Pons (tissue), 1 donor: Measurements from ENCODE around the gene ANTKMT.

ENCODE experiments used
- DNase-seq: peaks from one replicate; pipeline ENCODE4 v3.0.0-alpha.2; 2016; ENCODE audit warnings: low spot score

The ANTKMT gene

GRCh38 chr16:715477-716199 is 5.3 kb upstream of the ANTKMT start:
- DNase-seq = no peak

- DNase-seq = peak; percentile 94
Observed at GRCh38 chr16:716200-716568, 4.8 kb upstream of the ANTKMT start.

GRCh38 chr16:716768-717325 is 4.1 kb upstream of the ANTKMT start:
- no peak for DNase-seq

- no peak for DNase-seq
Observed at GRCh38 chr16:717450-718245, 3.3 kb upstream of the ANTKMT start.

GRCh38 chr16:718389-718788 is 2.6 kb upstream of the ANTKMT start:
- DNase-seq = no peak

- no peak for DNase-seq
Observed at GRCh38 chr16:718922-719321, 2.0 kb upstream of the ANTKMT start.

GRCh38 chr16:719815-720446 is 1.0 kb upstream of the ANTKMT start:
- no peak for DNase-seq

- peak; percentile 79 for DNase-seq
Observed at GRCh38 chr16:720447-720989, 428 bp upstream of the ANTKMT start.

- no peak for DNase-seq
Observed at GRCh38 chr16:721765-722540, 1.0 kb downstream of the ANTKMT start.

- no peak for DNase-seq
Observed at GRCh38 chr16:722835-723633, 2.1 kb downstream of the ANTKMT start.

- DNase-seq = no peak
Observed at GRCh38 chr16:723695-724094, 2.7 kb downstream of the ANTKMT start.

- no peak for DNase-seq
Observed at GRCh38 chr16:724188-725040, 3.5 kb downstream of the ANTKMT start.

- DNase-seq = no peak
Observed at GRCh38 chr16:725041-725376, 4.1 kb downstream of the ANTKMT start.

- no peak for DNase-seq
Observed at GRCh38 chr16:725463-726187, 4.7 kb downstream of the ANTKMT start.

GRCh38 chr16:726188-726437 is 5.2 kb downstream of the ANTKMT start:
- no peak for DNase-seq

GRCh38 chr16:726438-727290 is 5.7 kb downstream of the ANTKMT start, which contains the start of the genes CCDC78 and HAGHL:
Gene CCDC78, minus strand, starts transcription at chr16:726443. Its CDS starts 76 bp downstream, at chr16:726367.
Gene HAGHL, plus strand, starts transcription at chr16:727106. Its CDS starts 404 bp downstream, at chr16:727510.
- DNase-seq = peak; percentile 37

GRCh38 chr16:727291-727977 is 6.5 kb downstream of the ANTKMT start:
- DNase-seq = no peak
